Measurements from ENCODE around the gene BPNT1. TPM values are rescaled to one million over a fixed set of nuclear protein-coding genes. Genes with fewer than 3 reads are reported as not detected.

Gene BPNT1
- polyA plus RNA-seq, 1 donor: 54.5 TPM

GRCh38 chr1:220012259-220012658 is 77.3 kb downstream of the BPNT1 start:
- no peak for DNase-seq

- DNase-seq: no peak
Observed at GRCh38 chr1:220011620-220012019, 78.0 kb downstream of the BPNT1 start.

Other genes starting within 250 kb of the BPNT1 start
- 0.23 TPM for gene SLC30A10, start 161.2 kb downstream of the BPNT1 start, polyA plus RNA-seq (ENCODE audit: insufficient read length)
- 106 TPM for gene EPRS1, start 43.3 kb downstream of the BPNT1 start, polyA plus RNA-seq (ENCODE audit: insufficient read length)
- 97.4 TPM for gene IARS2, start 4.3 kb upstream of the BPNT1 start, polyA plus RNA-seq (ENCODE audit: insufficient read length)
- gene RAB3GAP2, start 182.7 kb upstream of the BPNT1 start, polyA plus RNA-seq (ENCODE audit: insufficient read length): 39.6 TPM

Measured in left kidney (tissue), 2 donors.